Liver (tissue), 9 donors: ENCODE results near the gene AGPAT1. TPM values are rescaled to one million over a fixed set of nuclear protein-coding genes. Genes with fewer than 3 reads are reported as not detected.
A peak's percentile ranks its signal among the peaks of the same experiment; 100 is the strongest.

ENCODE experiments used
- DNase-seq: peaks from one replicate; pipeline ENCODE4 v3.0.0-alpha.2; 2017; ENCODE audit warnings: low spot score
- H3K27ac ChIP-seq, 2 donors: one replicate each; pipeline ENCODE4 v1.7.0; 2013; ENCODE audit warnings: inconsistent platforms in 2 of 2, low read length in 2 of 2, control low read depth in 1 of 2, low read depth in 1 of 2, mild to moderate bottlenecking in 1 of 2
- H3K27me3 ChIP-seq, 4 donors: one replicate each; pipeline versions ENCODE4 v1.6.1 to v1.7.0; 2013; ENCODE audit warnings: low read length in 3 of 4, inconsistent platforms in 1 of 4, mild to moderate bottlenecking in 1 of 4, moderate library complexity in 1 of 4; ENCODE audit not compliant: control insufficient read depth in 4 of 4, insufficient read depth in 4 of 4
- H3K36me3 ChIP-seq, 4 donors: one replicate each; pipeline versions ENCODE4 v1.6.1 to v1.7.0; 2013; ENCODE audit warnings: low read length in 3 of 4, mild to moderate bottlenecking in 3 of 4, low read depth in 1 of 4, moderate library complexity in 1 of 4; ENCODE audit not compliant: control insufficient read depth in 4 of 4, insufficient read depth in 3 of 4
- H3K4me1 ChIP-seq, 4 donors: one replicate each; pipeline versions ENCODE4 v1.6.1 to v1.7.0; 2013; ENCODE audit warnings: low read length in 3 of 4, mild to moderate bottlenecking in 3 of 4, moderate library complexity in 1 of 4; ENCODE audit not compliant: control insufficient read depth in 4 of 4, insufficient read depth in 4 of 4
- H3K4me3 ChIP-seq, 3 donors: one replicate each; pipeline versions ENCODE4 v1.6.1 to v1.7.0; 2013; ENCODE audit warnings: low read length in 3 of 3, control low read depth in 1 of 3, low read depth in 1 of 3, mild to moderate bottlenecking in 1 of 3
- H3K9ac ChIP-seq, 2 donors: one replicate each; pipeline ENCODE4 v1.7.0; 2013; ENCODE audit warnings: low read length in 2 of 2, mild to moderate bottlenecking in 2 of 2, moderate library complexity in 2 of 2, control low read depth in 1 of 2, low read depth in 1 of 2
- H3K9me3 ChIP-seq, 4 donors: one replicate each; pipeline versions ENCODE4 v1.6.1 to v1.7.0; 2013; ENCODE audit warnings: low read length in 3 of 4; ENCODE audit not compliant: control insufficient read depth in 4 of 4
- ATF3 ChIP-seq: IDR thresholded peaks from 2 replicates; pipeline ENCODE4 v1.6.1; 2016; ENCODE audit warnings: antibody characterized with exemption
- EGR1 ChIP-seq, 2 donors: IDR thresholded peaks; 2 replicates each; pipeline ENCODE4 v1.6.1; 2016 to 2018; ENCODE audit warnings: antibody characterized with exemption in 2 of 2, low read depth in 2 of 2
- FOXA1 ChIP-seq: IDR thresholded peaks from 2 replicates; pipeline ENCODE4 v1.6.1; 2016; ENCODE audit warnings: antibody characterized with exemption
- FOXA2 ChIP-seq: IDR thresholded peaks from 2 replicates; pipeline ENCODE4 v1.6.1; 2016; ENCODE audit warnings: antibody characterized with exemption
- HNF4A ChIP-seq, 2 donors: conservative IDR thresholded peaks; 2 replicates each; pipeline ENCODE4 v1.6.1; 2016; ENCODE audit warnings: antibody characterized with exemption in 2 of 2, mild to moderate bottlenecking in 2 of 2
- HNF4G ChIP-seq: IDR thresholded peaks from 2 replicates; pipeline ENCODE4 v1.6.1; 2016; ENCODE audit warnings: antibody characterized with exemption
- JUND ChIP-seq, 2 donors: IDR thresholded peaks; 2 replicates each; pipeline ENCODE4 v1.6.1; 2016; ENCODE audit warnings: antibody characterized with exemption in 2 of 2
- NR2F2 ChIP-seq: IDR thresholded peaks from 2 replicates; pipeline ENCODE4 v1.6.1; 2016; ENCODE audit warnings: antibody characterized with exemption
- RAD21 ChIP-seq, 2 donors: IDR thresholded peaks; 2 replicates each; pipeline ENCODE4 v1.6.1; 2016; ENCODE audit warnings: antibody characterized with exemption in 2 of 2, mild to moderate bottlenecking in 2 of 2
- RXRA ChIP-seq, 2 donors: IDR thresholded peaks; 2 replicates each; pipeline ENCODE4 v1.6.1; 2017 to 2018; ENCODE audit warnings: antibody characterized with exemption in 2 of 2, mild to moderate bottlenecking in 1 of 2
- SP1 ChIP-seq: IDR thresholded peaks from 2 replicates; pipeline ENCODE4 v1.6.1; 2018; ENCODE audit warnings: antibody characterized with exemption, mild to moderate bottlenecking
- TAF1 ChIP-seq: conservative IDR thresholded peaks from 2 replicates; pipeline ENCODE4 v1.6.1; 2016; ENCODE audit warnings: antibody characterized with exemption, mild to moderate bottlenecking
- YY1 ChIP-seq: IDR thresholded peaks from 2 replicates; pipeline ENCODE4 v1.6.1; 2016; ENCODE audit warnings: antibody characterized with exemption, mild to moderate bottlenecking
- WGBS: extraction: QIAGEN DNeasy Blood & Tissue Kit; methylation state at CpG from one replicate; pipeline ENCODE4 v1.1.7; 2013; 5-methylcytosine and 5-hydroxymethylcytosine counted together
- polyA plus RNA-seq, 2 donors: library from polyadenylated mRNA; stranded (reverse) in 1 of 2; unstranded in 1 of 2; fragments of 200-250 nt in 1 of 2; fragments of >200 nt in 1 of 2; fragmentation: Nextera tagmentation in 1 of 2; extraction: Ambion mirVana in 1 of 2; gene quantifications; one replicate each; pipeline versions ENCODE4 v1.2.1 to v1.2.3, GENCODE V29; 2013 to 2015
- total RNA-seq, 2 donors: library from RNA; depleted of rRNA; stranded (reverse); fragments of >200 nt; gene quantifications; one replicate each; pipeline ENCODE4 v1.2.3, GENCODE V29; 2014
- TF ChIP-seq, protein P1 (sequence below): IDR thresholded peaks from 2 replicates; pipeline ENCODE4 v1.6.1; 2016; ENCODE audit warnings: antibody characterized with exemption, mild to moderate bottlenecking
- TF ChIP-seq, protein P2 (sequence below): IDR thresholded peaks from 2 replicates; pipeline ENCODE4 v1.6.1; 2016; ENCODE audit warnings: antibody characterized with exemption
- TF ChIP-seq, protein P3 (sequence below): IDR thresholded peaks from 2 replicates; pipeline ENCODE4 v1.6.1; 2016; ENCODE audit warnings: antibody characterized with exemption
- TF ChIP-seq, protein P4 (sequence below): fragments of 150-350 bp; IDR thresholded peaks from 2 replicates; pipeline ENCODE4 v1.5.1; 2017; ENCODE audit warnings: improper control_type of control experiment, low read depth, low read length; ENCODE audit not compliant: missing input control
- donor health status: healthy.
- donor health status: healthy.
- donor health status: healthy.
- donor health status: healthy.
- donor health status: healthy.

AGPAT1 gene
- total and polyA plus RNA-seq, 4 donors = 10.4 to 45.1 (median 17.5) TPM

GRCh38 chr6:32223258-32224235 lies 47.7 kb upstream of the AGPAT1 start, which contains the start of gene NOTCH4:
Gene NOTCH4, minus strand, starts transcription at chr6:32224067. Its CDS starts 139 bp downstream, at chr6:32223928.
- 49% methylated on average over 20 of the region's 20 CpGs for WGBS
- H3K4me1 ChIP-seq = no peaks in the 10 kb centered on the region

GRCh38 chr6:32222333-32223230 lies 46.7 kb upstream of the AGPAT1 start:
- H3K9ac ChIP-seq = no peak overlapping the region
- TF ChIP-seq FOXA2 = no peak
- TF ChIP-seq RXRA (IDR thresholded peaks at IDR 0.05) = no peak
- TF ChIP-seq, protein P1, sequence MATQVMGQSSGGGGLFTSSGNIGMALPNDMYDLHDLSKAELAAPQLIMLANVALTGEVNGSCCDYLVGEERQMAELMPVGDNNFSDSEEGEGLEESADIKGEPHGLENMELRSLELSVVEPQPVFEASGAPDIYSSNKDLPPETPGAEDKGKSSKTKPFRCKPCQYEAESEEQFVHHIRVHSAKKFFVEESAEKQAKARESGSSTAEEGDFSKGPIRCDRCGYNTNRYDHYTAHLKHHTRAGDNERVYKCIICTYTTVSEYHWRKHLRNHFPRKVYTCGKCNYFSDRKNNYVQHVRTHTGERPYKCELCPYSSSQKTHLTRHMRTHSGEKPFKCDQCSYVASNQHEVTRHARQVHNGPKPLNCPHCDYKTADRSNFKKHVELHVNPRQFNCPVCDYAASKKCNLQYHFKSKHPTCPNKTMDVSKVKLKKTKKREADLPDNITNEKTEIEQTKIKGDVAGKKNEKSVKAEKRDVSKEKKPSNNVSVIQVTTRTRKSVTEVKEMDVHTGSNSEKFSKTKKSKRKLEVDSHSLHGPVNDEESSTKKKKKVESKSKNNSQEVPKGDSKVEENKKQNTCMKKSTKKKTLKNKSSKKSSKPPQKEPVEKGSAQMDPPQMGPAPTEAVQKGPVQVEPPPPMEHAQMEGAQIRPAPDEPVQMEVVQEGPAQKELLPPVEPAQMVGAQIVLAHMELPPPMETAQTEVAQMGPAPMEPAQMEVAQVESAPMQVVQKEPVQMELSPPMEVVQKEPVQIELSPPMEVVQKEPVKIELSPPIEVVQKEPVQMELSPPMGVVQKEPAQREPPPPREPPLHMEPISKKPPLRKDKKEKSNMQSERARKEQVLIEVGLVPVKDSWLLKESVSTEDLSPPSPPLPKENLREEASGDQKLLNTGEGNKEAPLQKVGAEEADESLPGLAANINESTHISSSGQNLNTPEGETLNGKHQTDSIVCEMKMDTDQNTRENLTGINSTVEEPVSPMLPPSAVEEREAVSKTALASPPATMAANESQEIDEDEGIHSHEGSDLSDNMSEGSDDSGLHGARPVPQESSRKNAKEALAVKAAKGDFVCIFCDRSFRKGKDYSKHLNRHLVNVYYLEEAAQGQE = no peak
- TF ChIP-seq, protein P2, sequence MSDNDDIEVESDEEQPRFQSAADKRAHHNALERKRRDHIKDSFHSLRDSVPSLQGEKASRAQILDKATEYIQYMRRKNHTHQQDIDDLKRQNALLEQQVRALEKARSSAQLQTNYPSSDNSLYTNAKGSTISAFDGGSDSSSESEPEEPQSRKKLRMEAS = no peak
- TF ChIP-seq JUND (IDR thresholded peaks at IDR 0.05) = no peak
- TF ChIP-seq HNF4A (conservative IDR thresholded peaks at IDR 0.05) = no peak
- TF ChIP-seq FOXA1 = no peak
- no peak for TF ChIP-seq RAD21 (IDR thresholded peaks at IDR 0.05)
- TF ChIP-seq ATF3 = no peak
- no peak for TF ChIP-seq SP1
- TF ChIP-seq TAF1 = no peak
- TF ChIP-seq, protein P3, sequence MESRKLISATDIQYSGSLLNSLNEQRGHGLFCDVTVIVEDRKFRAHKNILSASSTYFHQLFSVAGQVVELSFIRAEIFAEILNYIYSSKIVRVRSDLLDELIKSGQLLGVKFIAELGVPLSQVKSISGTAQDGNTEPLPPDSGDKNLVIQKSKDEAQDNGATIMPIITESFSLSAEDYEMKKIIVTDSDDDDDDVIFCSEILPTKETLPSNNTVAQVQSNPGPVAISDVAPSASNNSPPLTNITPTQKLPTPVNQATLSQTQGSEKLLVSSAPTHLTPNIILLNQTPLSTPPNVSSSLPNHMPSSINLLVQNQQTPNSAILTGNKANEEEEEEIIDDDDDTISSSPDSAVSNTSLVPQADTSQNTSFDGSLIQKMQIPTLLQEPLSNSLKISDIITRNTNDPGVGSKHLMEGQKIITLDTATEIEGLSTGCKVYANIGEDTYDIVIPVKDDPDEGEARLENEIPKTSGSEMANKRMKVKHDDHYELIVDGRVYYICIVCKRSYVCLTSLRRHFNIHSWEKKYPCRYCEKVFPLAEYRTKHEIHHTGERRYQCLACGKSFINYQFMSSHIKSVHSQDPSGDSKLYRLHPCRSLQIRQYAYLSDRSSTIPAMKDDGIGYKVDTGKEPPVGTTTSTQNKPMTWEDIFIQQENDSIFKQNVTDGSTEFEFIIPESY = no peak
- no peaks in the 10 kb centered on the region for H3K9me3 ChIP-seq
- no peaks in the 10 kb centered on the region for H3K36me3 ChIP-seq
- no peak for DNase-seq
- peak overlapping the region in 1 of 3 donors; percentile 29 for H3K4me3 ChIP-seq
- no peaks in the 10 kb centered on the region for H3K27me3 ChIP-seq
- H3K4me1 ChIP-seq = no peaks in the 10 kb centered on the region
- 82% methylated on average over 8 of the region's 8 CpGs for WGBS
- H3K27ac ChIP-seq = peak overlapping the region in 1 of 2 donors; percentile 40

More at GRCh38 chr6:32223258-32224235, 47.7 kb upstream of the AGPAT1 start, which contains the start of gene NOTCH4:
- no peaks in the 10 kb centered on the region for H3K27me3 ChIP-seq
- no peak within 1 kb of the TSS for H3K9ac ChIP-seq
- H3K9me3 ChIP-seq = no peaks in the 10 kb centered on the region
- TF ChIP-seq RXRA (IDR thresholded peaks at IDR 0.05) = peak; percentile 11 to 29
- no peak for TF ChIP-seq RAD21 (IDR thresholded peaks at IDR 0.05)
- no peak for TF ChIP-seq YY1
- no peak for TF ChIP-seq HNF4G
- peak; percentile 91 for TF ChIP-seq NR2F2
- no peak for TF ChIP-seq JUND (IDR thresholded peaks at IDR 0.05)
- TF ChIP-seq, protein P4, sequence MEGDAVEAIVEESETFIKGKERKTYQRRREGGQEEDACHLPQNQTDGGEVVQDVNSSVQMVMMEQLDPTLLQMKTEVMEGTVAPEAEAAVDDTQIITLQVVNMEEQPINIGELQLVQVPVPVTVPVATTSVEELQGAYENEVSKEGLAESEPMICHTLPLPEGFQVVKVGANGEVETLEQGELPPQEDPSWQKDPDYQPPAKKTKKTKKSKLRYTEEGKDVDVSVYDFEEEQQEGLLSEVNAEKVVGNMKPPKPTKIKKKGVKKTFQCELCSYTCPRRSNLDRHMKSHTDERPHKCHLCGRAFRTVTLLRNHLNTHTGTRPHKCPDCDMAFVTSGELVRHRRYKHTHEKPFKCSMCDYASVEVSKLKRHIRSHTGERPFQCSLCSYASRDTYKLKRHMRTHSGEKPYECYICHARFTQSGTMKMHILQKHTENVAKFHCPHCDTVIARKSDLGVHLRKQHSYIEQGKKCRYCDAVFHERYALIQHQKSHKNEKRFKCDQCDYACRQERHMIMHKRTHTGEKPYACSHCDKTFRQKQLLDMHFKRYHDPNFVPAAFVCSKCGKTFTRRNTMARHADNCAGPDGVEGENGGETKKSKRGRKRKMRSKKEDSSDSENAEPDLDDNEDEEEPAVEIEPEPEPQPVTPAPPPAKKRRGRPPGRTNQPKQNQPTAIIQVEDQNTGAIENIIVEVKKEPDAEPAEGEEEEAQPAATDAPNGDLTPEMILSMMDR = no peak
- TF ChIP-seq FOXA2 = no peak
- TF ChIP-seq HNF4A (conservative IDR thresholded peaks at IDR 0.05) = no peak
- no peak for TF ChIP-seq TAF1
- TF ChIP-seq, protein P2 = no peak
- no peak for TF ChIP-seq SP1
- TF ChIP-seq ATF3 = no peak
- no peak for TF ChIP-seq EGR1 (IDR thresholded peaks at IDR 0.05; ENCODE audit: low read depth in 2 of 2)
- peak within 1 kb of the TSS in 2 of 3 donors; percentile 9 to 29 for H3K4me3 ChIP-seq
- peak within 1 kb of the TSS; percentile 40 to 66 for H3K27ac ChIP-seq
- H3K36me3 ChIP-seq = no peaks in the 10 kb centered on the region
- DNase-seq = no peak
